ENCODE results near the gene DAAM1. TPM values are rescaled to one million over a fixed set of nuclear protein-coding genes. Genes with fewer than 3 reads are reported as not detected.

Gene DAAM1
- total RNA-seq, 1 donor from 2014 or later: 36.5 TPM

DNA sequence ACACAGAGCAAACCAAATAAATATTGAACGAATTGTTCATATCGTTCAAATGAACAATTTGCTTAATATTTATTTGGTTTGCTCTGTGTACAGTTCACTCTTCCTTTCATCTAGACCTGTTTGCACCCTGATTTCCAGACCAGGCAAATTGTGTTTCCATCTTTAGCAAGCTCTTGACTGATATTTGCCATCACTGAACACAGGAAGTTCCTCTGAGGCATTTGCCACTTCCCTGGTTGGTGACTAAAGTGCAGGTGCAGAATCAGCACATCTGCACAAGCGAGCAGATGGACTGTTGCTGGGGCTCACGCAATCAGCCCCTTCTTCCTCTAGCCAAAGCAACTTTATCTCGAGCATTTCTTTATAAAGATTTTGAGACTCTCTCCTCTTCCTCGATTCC is 112.9 kb downstream of the DAAM1 start:
- Histone ChIP-seq H3K9ac (ENCODE audit: low read depth in 1 of 3, low read length in 3 of 3) (no peak overlapping the region), H3K9me3 (ENCODE audit: control insufficient read depth in 3 of 3, low read length in 3 of 3) (no peaks in the 10 kb centered on the region), H3K4me1 (ENCODE audit: control insufficient read depth in 3 of 3, insufficient read depth in 3 of 3, low read length in 3 of 3) (peaks cover 3 to 11% (median 4%) of the 10 kb centered on the region in 3 donors), H3K27ac (ENCODE audit: low read depth, low read length) (no peak overlapping the region), H3K27me3 (ENCODE audit: control insufficient read depth in 3 of 3, insufficient read depth in 3 of 3, low read length in 3 of 3) (no peaks in the 10 kb centered on the region), H3K4me3 (ENCODE audit: low read length in 3 of 3) (no peak overlapping the region), H3K36me3 (ENCODE audit: control insufficient read depth in 3 of 3, insufficient read depth in 3 of 3, low read length in 3 of 3) (no peaks in the 10 kb centered on the region)

DNA sequence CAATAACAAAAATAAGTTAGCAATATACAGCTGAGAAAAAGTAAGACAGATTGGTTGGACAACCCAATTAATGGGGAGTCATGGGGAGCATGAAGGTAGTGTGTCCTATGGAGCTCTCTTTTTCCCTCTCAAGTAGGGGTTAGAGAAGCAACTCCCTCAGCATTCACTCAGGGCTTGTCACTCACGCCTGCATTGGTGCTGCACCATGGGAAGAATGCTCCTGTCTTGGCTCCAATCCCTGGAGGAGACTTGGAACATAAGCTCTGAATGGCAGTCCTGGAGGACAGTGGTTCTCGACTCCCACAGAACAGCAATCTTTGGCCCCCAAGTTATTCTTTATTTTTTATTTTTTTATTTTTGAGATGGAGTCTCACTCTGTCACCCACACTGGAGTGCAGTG is 113.8 kb downstream of the DAAM1 start:
- peaks cover 3 to 11% (median 7%) of the 10 kb centered on the region in 3 donors for H3K4me1 ChIP-seq (ENCODE audit: control insufficient read depth in 3 of 3, insufficient read depth in 3 of 3, low read length in 3 of 3)
- H3K27ac ChIP-seq (ENCODE audit: low read depth, low read length): no peak overlapping the region

DNA sequence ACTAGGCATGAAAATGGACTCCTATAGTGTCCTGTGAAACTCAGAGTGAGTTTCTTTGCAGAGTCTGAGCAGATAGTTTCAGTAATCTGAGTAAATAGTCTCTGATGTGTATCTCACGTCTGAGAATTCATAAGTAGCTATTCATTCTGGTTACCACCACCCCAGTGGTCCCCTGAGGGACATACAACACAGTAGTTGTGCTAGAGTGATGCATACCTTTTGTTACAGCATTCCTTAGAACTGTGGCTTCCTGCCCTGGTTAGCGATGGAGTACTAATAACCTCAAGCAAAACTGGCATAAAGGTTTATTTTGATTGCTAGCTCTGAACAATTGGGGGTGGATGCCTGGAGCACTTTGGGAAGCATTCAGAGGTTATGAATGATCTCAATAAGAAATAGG is 114.7 kb downstream of the DAAM1 start:
- H3K9me3 ChIP-seq (ENCODE audit: control insufficient read depth in 3 of 3, low read length in 3 of 3): no peaks in the 10 kb centered on the region
- H3K4me1 ChIP-seq (ENCODE audit: control insufficient read depth in 3 of 3, insufficient read depth in 3 of 3, low read length in 3 of 3): peaks cover 3 to 11% (median 7%) of the 10 kb centered on the region in 3 donors
- H3K9ac ChIP-seq (ENCODE audit: low read depth in 1 of 3, low read length in 3 of 3): no peak overlapping the region
- H3K4me3 ChIP-seq (ENCODE audit: low read length in 3 of 3): no peak overlapping the region
- H3K27ac ChIP-seq (ENCODE audit: low read depth, low read length): no peak overlapping the region
- no peaks in the 10 kb centered on the region for H3K36me3 ChIP-seq (ENCODE audit: control insufficient read depth in 3 of 3, insufficient read depth in 3 of 3, low read length in 3 of 3)
- H3K27me3 ChIP-seq (ENCODE audit: control insufficient read depth in 3 of 3, insufficient read depth in 3 of 3, low read length in 3 of 3): no peaks in the 10 kb centered on the region

More for the DNA sequence above, 113.8 kb downstream of the DAAM1 start:
- no peak overlapping the region for H3K4me3 ChIP-seq (ENCODE audit: low read length in 3 of 3)
- H3K36me3 ChIP-seq (ENCODE audit: control insufficient read depth in 3 of 3, insufficient read depth in 3 of 3, low read length in 3 of 3): no peaks in the 10 kb centered on the region
- H3K9me3 ChIP-seq (ENCODE audit: control insufficient read depth in 3 of 3, low read length in 3 of 3): no peaks in the 10 kb centered on the region
- no peak overlapping the region for H3K9ac ChIP-seq (ENCODE audit: low read depth in 1 of 3, low read length in 3 of 3)
- H3K27me3 ChIP-seq (ENCODE audit: control insufficient read depth in 3 of 3, insufficient read depth in 3 of 3, low read length in 3 of 3): no peaks in the 10 kb centered on the region

DNA sequence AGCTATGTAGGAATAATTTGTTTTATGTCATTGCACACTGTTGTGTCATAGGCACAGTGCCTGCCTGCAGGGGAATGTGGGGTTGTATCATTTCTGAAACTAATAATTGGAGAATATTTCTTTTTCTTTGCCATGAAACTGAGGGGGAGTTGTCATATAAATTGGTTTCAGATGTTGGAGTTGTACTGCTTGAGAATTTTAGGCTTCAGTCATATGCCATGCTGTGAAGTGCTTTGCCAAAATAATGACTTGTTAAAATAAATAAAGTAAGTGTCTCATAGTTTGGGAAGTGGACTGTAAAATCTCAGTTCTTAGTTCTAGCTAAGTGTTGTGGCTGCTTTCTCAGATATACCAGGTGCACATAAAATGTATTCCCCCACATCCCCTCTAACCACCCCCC is 116.8 kb downstream of the DAAM1 start:
- no peak overlapping the region for H3K27ac ChIP-seq (ENCODE audit: low read depth, low read length)
- H3K4me3 ChIP-seq (ENCODE audit: low read length in 3 of 3): no peak overlapping the region
- H3K9me3 ChIP-seq (ENCODE audit: control insufficient read depth in 3 of 3, low read length in 3 of 3): no peaks in the 10 kb centered on the region
- no peaks in the 10 kb centered on the region for H3K36me3 ChIP-seq (ENCODE audit: control insufficient read depth in 3 of 3, insufficient read depth in 3 of 3, low read length in 3 of 3)
- no peaks in the 10 kb centered on the region for H3K27me3 ChIP-seq (ENCODE audit: control insufficient read depth in 3 of 3, insufficient read depth in 3 of 3, low read length in 3 of 3)
- peaks cover 3 to 11% (median 7%) of the 10 kb centered on the region in 3 donors for H3K4me1 ChIP-seq (ENCODE audit: control insufficient read depth in 3 of 3, insufficient read depth in 3 of 3, low read length in 3 of 3)
- peak overlapping the region in 1 of 3 donors; percentile 24 for H3K9ac ChIP-seq (ENCODE audit: low read depth in 1 of 3, low read length in 3 of 3)

GRCh38 chr14:59305836-59306555 is 117.5 kb downstream of the DAAM1 start:
- Histone ChIP-seq H3K4me3 (ENCODE audit: low read length in 3 of 3) (no peak overlapping the region), H3K9me3 (ENCODE audit: control insufficient read depth in 3 of 3, low read length in 3 of 3) (no peaks in the 10 kb centered on the region), H3K36me3 (ENCODE audit: control insufficient read depth in 3 of 3, insufficient read depth in 3 of 3, low read length in 3 of 3) (no peaks in the 10 kb centered on the region), H3K27ac (ENCODE audit: low read depth, low read length) (no peak overlapping the region), H3K9ac (ENCODE audit: low read depth in 1 of 3, low read length in 3 of 3) (no peak overlapping the region), H3K4me1 (ENCODE audit: control insufficient read depth in 3 of 3, insufficient read depth in 3 of 3, low read length in 3 of 3) (peaks cover 3 to 11% (median 7%) of the 10 kb centered on the region in 3 donors), H3K27me3 (ENCODE audit: control insufficient read depth in 3 of 3, insufficient read depth in 3 of 3, low read length in 3 of 3) (no peaks in the 10 kb centered on the region)

- Histone ChIP-seq H3K4me3 (ENCODE audit: low read length in 3 of 3) (no peak overlapping the region), H3K36me3 (ENCODE audit: control insufficient read depth in 3 of 3, insufficient read depth in 3 of 3, low read length in 3 of 3) (no peaks in the 10 kb centered on the region), H3K27ac (ENCODE audit: low read depth, low read length) (no peak overlapping the region), H3K9me3 (ENCODE audit: control insufficient read depth in 3 of 3, low read length in 3 of 3) (no peaks in the 10 kb centered on the region), H3K27me3 (ENCODE audit: control insufficient read depth in 3 of 3, insufficient read depth in 3 of 3, low read length in 3 of 3) (no peaks in the 10 kb centered on the region), H3K4me1 (ENCODE audit: control insufficient read depth in 3 of 3, insufficient read depth in 3 of 3, low read length in 3 of 3) (peaks cover 3 to 11% (median 7%) of the 10 kb centered on the region in 3 donors), H3K9ac (ENCODE audit: low read depth in 1 of 3, low read length in 3 of 3) (no peak overlapping the region)
Measured at GRCh38 chr14:59306775-59307174, 118.3 kb downstream of the DAAM1 start.

DNA sequence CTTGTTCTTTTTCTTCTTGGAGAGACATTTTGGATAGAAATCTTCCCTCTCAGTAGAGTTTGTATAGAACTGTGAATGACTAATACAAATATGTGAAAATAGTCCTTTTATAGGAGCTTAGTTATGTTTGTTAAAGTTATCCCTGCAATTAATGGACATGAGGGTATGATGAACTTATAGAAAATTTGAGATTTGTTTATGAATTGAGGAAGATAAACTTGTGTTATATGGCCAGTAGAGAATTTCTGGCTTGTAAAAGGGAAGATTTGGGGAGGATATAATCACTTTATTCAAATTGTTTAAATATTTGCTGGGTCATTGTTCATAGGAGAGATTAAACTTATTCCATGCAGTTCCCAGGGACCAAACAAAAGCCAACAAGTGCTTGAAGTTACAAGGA is 119.6 kb downstream of the DAAM1 start:
- no peaks in the 10 kb centered on the region for H3K27me3 ChIP-seq (ENCODE audit: control insufficient read depth in 3 of 3, insufficient read depth in 3 of 3, low read length in 3 of 3)
- no peak overlapping the region for H3K27ac ChIP-seq (ENCODE audit: low read depth, low read length)
- H3K9ac ChIP-seq (ENCODE audit: low read depth in 1 of 3, low read length in 3 of 3): no peak overlapping the region
- H3K4me3 ChIP-seq (ENCODE audit: low read length in 3 of 3): no peak overlapping the region
- peaks cover 3 to 12% (median 7%) of the 10 kb centered on the region in 3 donors for H3K4me1 ChIP-seq (ENCODE audit: control insufficient read depth in 3 of 3, insufficient read depth in 3 of 3, low read length in 3 of 3)
- H3K36me3 ChIP-seq (ENCODE audit: control insufficient read depth in 3 of 3, insufficient read depth in 3 of 3, low read length in 3 of 3): no peaks in the 10 kb centered on the region
- no peaks in the 10 kb centered on the region for H3K9me3 ChIP-seq (ENCODE audit: control insufficient read depth in 3 of 3, low read length in 3 of 3)

- Histone ChIP-seq H3K27me3 (ENCODE audit: control insufficient read depth in 3 of 3, insufficient read depth in 3 of 3, low read length in 3 of 3) (no peaks in the 10 kb centered on the region), H3K9me3 (ENCODE audit: control insufficient read depth in 3 of 3, low read length in 3 of 3) (no peaks in the 10 kb centered on the region), H3K4me1 (ENCODE audit: control insufficient read depth in 3 of 3, insufficient read depth in 3 of 3, low read length in 3 of 3) (peaks cover 3 to 16% (median 9%) of the 10 kb centered on the region in 3 donors), H3K4me3 (ENCODE audit: low read length in 3 of 3) (no peak overlapping the region), H3K27ac (ENCODE audit: low read depth, low read length) (no peak overlapping the region), H3K36me3 (ENCODE audit: control insufficient read depth in 3 of 3, insufficient read depth in 3 of 3, low read length in 3 of 3) (no peaks in the 10 kb centered on the region), H3K9ac (ENCODE audit: low read depth in 1 of 3, low read length in 3 of 3) (no peak overlapping the region)
Measured at GRCh38 chr14:59308673-59309072, 120.2 kb downstream of the DAAM1 start.

DNA sequence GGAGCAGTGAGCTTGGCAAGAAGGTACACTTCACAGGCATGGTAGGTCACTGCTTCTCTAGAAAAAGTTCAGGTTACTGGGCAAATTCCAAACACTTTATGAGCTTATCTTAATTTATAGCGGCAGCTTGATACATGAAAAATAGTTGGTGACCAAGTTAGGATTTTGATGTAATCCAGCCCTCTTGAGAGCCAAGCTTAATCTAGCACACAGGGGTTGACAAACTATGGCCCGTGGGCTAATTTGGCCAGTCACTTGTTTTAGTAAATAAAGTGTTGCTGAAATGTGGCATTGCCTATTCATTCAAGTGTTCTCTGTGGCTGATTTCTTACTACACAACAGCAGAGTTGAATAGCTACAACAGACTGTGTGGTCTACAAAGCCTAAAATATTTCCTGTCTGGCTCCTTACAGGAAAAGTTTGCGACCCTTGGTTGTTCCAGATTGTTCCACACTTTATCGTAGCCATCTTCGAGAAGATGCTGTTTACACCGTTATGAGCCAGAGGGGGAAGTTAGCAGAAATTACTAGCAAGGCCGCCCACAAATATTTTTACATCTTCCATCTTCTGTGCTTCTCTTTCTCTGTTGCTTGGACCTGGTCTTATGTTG is 120.9 kb downstream of the DAAM1 start:
- H3K36me3 ChIP-seq (ENCODE audit: control insufficient read depth in 3 of 3, insufficient read depth in 3 of 3, low read length in 3 of 3): no peaks in the 10 kb centered on the region
- H3K9me3 ChIP-seq (ENCODE audit: control insufficient read depth in 3 of 3, low read length in 3 of 3): no peaks in the 10 kb centered on the region
- H3K4me3 ChIP-seq (ENCODE audit: low read length in 3 of 3): no peak overlapping the region
- H3K4me1 ChIP-seq (ENCODE audit: control insufficient read depth in 3 of 3, insufficient read depth in 3 of 3, low read length in 3 of 3): peaks cover 3 to 16% (median 9%) of the 10 kb centered on the region in 3 donors
- H3K27me3 ChIP-seq (ENCODE audit: control insufficient read depth in 3 of 3, insufficient read depth in 3 of 3, low read length in 3 of 3): no peaks in the 10 kb centered on the region
- no peak overlapping the region for H3K27ac ChIP-seq (ENCODE audit: low read depth, low read length)
- no peak overlapping the region for H3K9ac ChIP-seq (ENCODE audit: low read depth in 1 of 3, low read length in 3 of 3)

- H3K4me1 ChIP-seq (ENCODE audit: control insufficient read depth in 3 of 3, insufficient read depth in 3 of 3, low read length in 3 of 3): peaks cover under 1 to 13% (median 5%) of the 10 kb centered on the region in 3 donors
- no peaks in the 10 kb centered on the region for H3K36me3 ChIP-seq (ENCODE audit: control insufficient read depth in 3 of 3, insufficient read depth in 3 of 3, low read length in 3 of 3)
- H3K9ac ChIP-seq (ENCODE audit: low read depth in 1 of 3, low read length in 3 of 3): no peak overlapping the region
- H3K27me3 ChIP-seq (ENCODE audit: control insufficient read depth in 3 of 3, insufficient read depth in 3 of 3, low read length in 3 of 3): no peaks in the 10 kb centered on the region
- no peak overlapping the region for H3K4me3 ChIP-seq (ENCODE audit: low read length in 3 of 3)
- H3K9me3 ChIP-seq (ENCODE audit: control insufficient read depth in 3 of 3, low read length in 3 of 3): no peaks in the 10 kb centered on the region
- H3K27ac ChIP-seq (ENCODE audit: low read depth, low read length): no peak overlapping the region
Measured at GRCh38 chr14:59310633-59311032, 122.2 kb downstream of the DAAM1 start.
